Tibial nerve (tissue), 4 donors: ENCODE results near the gene AAK1. TPM values are rescaled to one million over a fixed set of nuclear protein-coding genes. Genes with fewer than 3 reads are reported as not detected.

Experiments
- DNase-seq, 2 donors: peaks; one replicate each; pipeline ENCODE4 v3.0.0-alpha.2; 2019; ENCODE audit warnings: low spot score in 2 of 2
- H3K27ac ChIP-seq, 4 donors: fragments of 200-600 bp; sonication (generic) in 3 of 4; one replicate each; pipeline ENCODE4 v1.5.1; 2017 to 2019; ENCODE audit warnings: mild to moderate bottlenecking in 1 of 4
- H3K27me3 ChIP-seq, 2 donors: fragments of 200-600 bp; sonication (generic) in 1 of 2; one replicate each; pipeline versions ENCODE4 v1.5.1 to v1.6.0; 2017 to 2019
- H3K36me3 ChIP-seq, 3 donors: fragments of 200-600 bp; sonication (generic); one replicate each; pipeline ENCODE4 v1.5.1; 2018 to 2019
- H3K4me1 ChIP-seq, 4 donors: fragments of 200-600 bp; sonication (generic) in 3 of 4; one replicate each; pipeline ENCODE4 v1.5.1; 2017 to 2019
- H3K4me3 ChIP-seq, 4 donors: fragments of 200-600 bp; sonication (generic) in 3 of 4; one replicate each; pipeline ENCODE4 v1.5.1; 2017 to 2019; ENCODE audit warnings: mild to moderate bottlenecking in 1 of 4, moderate library complexity in 1 of 4
- H3K9me3 ChIP-seq, 4 donors: fragments of 200-600 bp; sonication (generic) in 3 of 4; one replicate each; pipeline ENCODE4 v1.5.1; 2017 to 2019
- CTCF ChIP-seq, 5 experiments: fragments of 200-600 bp in 3 of 5; fragments of 450-650 bp in 2 of 5; sonication (generic) in 3 of 5; IDR thresholded peaks; one replicate each; pipeline ENCODE4 v1.5.1; 2016 to 2019; ENCODE audit warnings: antibody characterized with exemption in 5 of 5, mild to moderate bottlenecking in 3 of 5, moderate library complexity in 2 of 5
- EP300 ChIP-seq, 2 donors: sonication (generic); formaldehyde crosslinking; IDR thresholded peaks; one replicate each; pipeline ENCODE4 v1.6.1; 2017; ENCODE audit warnings: antibody characterized with exemption in 2 of 2, mild to moderate bottlenecking in 1 of 2
- POLR2A ChIP-seq, 2 donors: fragments of 450-650 bp; IDR thresholded peaks; one replicate each; pipeline ENCODE4 v1.6.1; 2017; ENCODE audit warnings: antibody characterized with exemption in 2 of 2, mild to moderate bottlenecking in 2 of 2, moderate library complexity in 2 of 2
- WGBS, 2 donors: methylation state at CpG; one replicate each; pipeline ENCODE4 v1.1.5; 2018; 5-methylcytosine and 5-hydroxymethylcytosine counted together
- total RNA-seq, 4 donors: library from RNA; depleted of rRNA; stranded (reverse); fragments of >200 nt; gene quantifications; one replicate each; pipeline ENCODE4 v1.1.0, GENCODE V29; 2016

AAK1 gene
- total RNA-seq, 4 donors from 2014 or later, result 29.2 to 70.5 (median 44.5) TPM

GRCh38 chr2:69456950-69457445 is 186.5 kb downstream of the AAK1 start:
- Histone ChIP-seq H3K9me3 (no peaks in the 10 kb centered on the region), H3K27ac (no peak overlapping the region), H3K36me3 (peaks cover 0 to 6% (median 0%) of the 10 kb centered on the region in 3 donors), H3K27me3 (no peaks in the 10 kb centered on the region), H3K4me1 (no peaks in the 10 kb centered on the region), H3K4me3 (no peak overlapping the region)
- DNase-seq, result no peak
- no peak for TF ChIP-seq POLR2A (IDR thresholded peaks at IDR 0.05)
- TF ChIP-seq EP300 (IDR thresholded peaks at IDR 0.05), result no peak
- TF ChIP-seq CTCF (IDR thresholded peaks at IDR 0.05), result no peak

GRCh38 chr2:69456154-69456553 is 187.4 kb downstream of the AAK1 start:
- DNase-seq, result no peak
- Histone ChIP-seq H3K27me3 (no peaks in the 10 kb centered on the region), H3K36me3 (peaks cover 0 to 6% (median 0%) of the 10 kb centered on the region in 3 donors), H3K27ac (no peak overlapping the region), H3K4me1 (no peaks in the 10 kb centered on the region), H3K9me3 (no peaks in the 10 kb centered on the region), H3K4me3 (no peak overlapping the region)
- 96 to 98% methylated on average over 7 of the region's 7 CpGs for WGBS, 2 donors
- TF ChIP-seq CTCF (IDR thresholded peaks at IDR 0.05), result no peak
- no peak for TF ChIP-seq EP300 (IDR thresholded peaks at IDR 0.05)
- TF ChIP-seq POLR2A (IDR thresholded peaks at IDR 0.05), result no peak

- Histone ChIP-seq H3K27ac (no peak overlapping the region), H3K36me3 (peaks cover 0 to 6% (median 0%) of the 10 kb centered on the region in 3 donors), H3K4me3 (no peak overlapping the region), H3K27me3 (no peaks in the 10 kb centered on the region), H3K4me1 (no peaks in the 10 kb centered on the region), H3K9me3 (no peaks in the 10 kb centered on the region)
- WGBS, 2 donors, result 90 to 97% methylated on average over 2 of the region's 2 CpGs
- no peak for DNase-seq
- TF ChIP-seq CTCF (IDR thresholded peaks at IDR 0.05) (no peak), POLR2A (IDR thresholded peaks at IDR 0.05) (no peak), EP300 (IDR thresholded peaks at IDR 0.05) (no peak)
These were observed 188.6 kb downstream of the AAK1 start for GRCh38 chr2:69454976-69455375.

- 80 to 86% methylated on average over 4 of the region's 4 CpGs for WGBS, 2 donors
- no peaks in the 10 kb centered on the region for H3K4me1 ChIP-seq
- no peak overlapping the region for H3K27ac ChIP-seq
- no peaks in the 10 kb centered on the region for H3K9me3 ChIP-seq
- TF ChIP-seq EP300 (IDR thresholded peaks at IDR 0.05), result no peak
- no peak for TF ChIP-seq POLR2A (IDR thresholded peaks at IDR 0.05)
- no peak for TF ChIP-seq CTCF (IDR thresholded peaks at IDR 0.05)
- no peak for DNase-seq
- no peaks in the 10 kb centered on the region for H3K36me3 ChIP-seq
- H3K27me3 ChIP-seq, result no peaks in the 10 kb centered on the region
- H3K4me3 ChIP-seq, result no peak overlapping the region
These were observed 189.9 kb downstream of the AAK1 start for GRCh38 chr2:69453475-69454129.

GRCh38 chr2:69452687-69453086 is 190.9 kb downstream of the AAK1 start:
- no peak for TF ChIP-seq EP300 (IDR thresholded peaks at IDR 0.05)
- no peak for TF ChIP-seq POLR2A (IDR thresholded peaks at IDR 0.05)
- no peak for TF ChIP-seq CTCF (IDR thresholded peaks at IDR 0.05)
- H3K9me3 ChIP-seq, result no peaks in the 10 kb centered on the region
- no peak overlapping the region for H3K4me3 ChIP-seq
- DNase-seq, result no peak
- 94 to 96% methylated on average over 3 of the region's 3 CpGs for WGBS, 2 donors
- no peaks in the 10 kb centered on the region for H3K4me1 ChIP-seq
- H3K27ac ChIP-seq, result no peak overlapping the region
- no peaks in the 10 kb centered on the region for H3K36me3 ChIP-seq
- no peaks in the 10 kb centered on the region for H3K27me3 ChIP-seq
